HG02571 (cell line): ENCODE data around the gene FSIP2.
"Not testable (repeated sequence)": the region's sequence is repeated elsewhere in the genome, so short reads cannot be mapped to it uniquely, and the experiment has no call there.

Experiments
- ATAC-seq: cut with Tn5 transposase; IDR thresholded peaks from one replicate; pipeline ENCODE4 v1.9.1; 2021; ENCODE audit warnings: mild to moderate bottlenecking, moderate library complexity; ENCODE audit not compliant: unreplicated experiment

Gene FSIP2

DNA sequence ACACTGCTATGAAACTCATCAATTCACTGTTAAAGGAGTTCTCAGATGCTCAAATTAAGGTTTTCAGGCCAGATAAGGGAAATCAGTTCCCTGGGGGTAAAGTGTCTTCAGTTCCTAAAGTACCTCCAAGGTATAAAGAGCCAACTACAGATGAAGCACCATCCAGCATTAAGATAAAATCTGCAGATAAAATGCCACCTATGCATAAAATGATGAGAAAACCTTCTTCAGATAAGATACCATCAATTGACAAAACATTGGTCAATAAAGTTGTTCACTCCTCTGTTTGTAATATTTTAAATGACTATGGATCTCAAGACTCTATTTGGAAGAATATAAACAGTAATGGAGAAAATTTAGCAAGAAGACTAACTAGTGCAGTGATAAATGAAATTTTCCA, 68.2 kb downstream of the FSIP2 start:
- ATAC-seq = no peak

GRCh38 chr2:185807351-185807750, 68.7 kb downstream of the FSIP2 start:
- ATAC-seq = no peak

DNA sequence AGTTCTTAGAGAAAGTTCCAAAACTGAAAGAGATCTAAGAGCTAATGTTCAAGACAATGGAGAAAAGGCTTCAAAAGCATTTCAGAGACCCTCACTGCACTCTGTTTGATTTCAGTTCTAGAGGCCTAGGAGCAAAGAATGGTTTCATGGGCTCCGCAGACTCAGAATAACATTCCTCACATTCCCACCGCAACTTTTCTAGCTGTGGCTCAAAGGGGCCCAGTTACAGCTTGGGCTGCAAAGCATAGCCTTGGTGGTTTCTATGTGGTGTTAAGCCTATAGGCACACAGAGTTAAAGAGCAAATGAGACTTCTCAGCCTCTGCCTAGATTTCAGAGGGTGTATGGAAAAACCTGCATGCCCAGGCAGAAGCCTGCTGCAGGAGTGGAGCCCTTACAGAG, 73.0 kb downstream of the FSIP2 start:
- ATAC-seq = no peak

- ATAC-seq = no peak
These were observed 75.1 kb downstream of the FSIP2 start for GRCh38 chr2:185813707-185814106.

DNA sequence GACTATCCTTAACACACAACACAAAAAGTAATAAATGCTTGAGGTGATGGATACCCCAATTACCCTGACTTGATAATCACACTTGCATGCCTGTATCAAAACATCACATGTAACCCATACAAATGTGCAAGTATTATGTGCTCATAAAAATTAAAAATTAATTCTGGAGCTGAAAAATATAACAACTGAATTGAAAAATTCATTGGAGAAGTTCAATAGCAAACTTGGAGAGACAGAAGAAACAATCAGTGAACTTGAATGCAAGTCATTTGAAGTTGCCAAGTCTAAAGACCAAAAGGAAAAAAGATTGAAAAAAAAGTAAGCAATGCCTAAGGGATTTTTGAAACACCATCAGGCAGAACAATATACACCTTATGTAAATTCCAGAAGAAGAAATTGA, 79.4 kb downstream of the FSIP2 start:
- ATAC-seq = no peak

GRCh38 chr2:185821467-185821866, 82.9 kb downstream of the FSIP2 start:
- ATAC-seq = no peak

GRCh38 chr2:185823773-185824172, 85.2 kb downstream of the FSIP2 start:
- no peak for ATAC-seq

DNA sequence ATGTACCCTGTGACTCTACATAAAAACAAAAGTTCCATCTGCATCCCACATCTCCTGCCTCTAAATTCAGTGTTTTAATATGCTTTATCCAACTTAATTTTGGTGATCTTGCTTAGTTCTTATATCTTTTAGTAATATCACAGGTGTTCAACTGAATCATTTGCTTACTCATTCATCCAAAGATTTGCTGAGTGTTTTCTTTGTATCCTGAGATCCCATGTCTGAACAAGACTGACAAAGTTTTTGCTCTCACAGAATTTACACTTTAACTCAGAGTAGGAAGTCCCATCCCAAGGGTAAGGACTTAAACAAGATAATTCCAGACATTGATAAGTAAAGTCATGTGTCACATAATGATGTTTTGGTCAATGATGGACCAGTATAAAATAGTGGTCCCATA, 87.0 kb downstream of the FSIP2 start:
- no peak for ATAC-seq

DNA sequence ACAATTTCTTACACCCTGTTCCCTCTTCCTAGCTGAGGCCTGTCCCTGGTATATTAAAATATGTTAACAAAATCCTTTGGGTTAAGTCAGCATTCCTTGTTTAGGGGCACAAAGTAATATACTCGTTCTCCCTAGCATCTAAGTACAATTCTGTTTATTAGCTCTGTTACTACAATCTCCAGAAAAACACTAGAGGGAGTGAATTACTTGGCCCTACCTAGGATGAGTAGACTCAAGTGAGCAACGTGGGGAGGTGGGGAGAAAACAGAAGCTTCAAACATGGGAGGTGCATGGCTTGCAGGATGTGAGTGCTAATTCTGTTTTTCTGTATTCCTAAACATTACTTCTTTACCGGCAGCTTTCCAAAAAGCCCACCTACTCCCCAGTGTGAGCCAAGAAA, 89.7 kb downstream of the FSIP2 start:
- ATAC-seq = no peak

- ATAC-seq = no peak
These were observed 95.3 kb downstream of the FSIP2 start for GRCh38 chr2:185833864-185834263.

DNA sequence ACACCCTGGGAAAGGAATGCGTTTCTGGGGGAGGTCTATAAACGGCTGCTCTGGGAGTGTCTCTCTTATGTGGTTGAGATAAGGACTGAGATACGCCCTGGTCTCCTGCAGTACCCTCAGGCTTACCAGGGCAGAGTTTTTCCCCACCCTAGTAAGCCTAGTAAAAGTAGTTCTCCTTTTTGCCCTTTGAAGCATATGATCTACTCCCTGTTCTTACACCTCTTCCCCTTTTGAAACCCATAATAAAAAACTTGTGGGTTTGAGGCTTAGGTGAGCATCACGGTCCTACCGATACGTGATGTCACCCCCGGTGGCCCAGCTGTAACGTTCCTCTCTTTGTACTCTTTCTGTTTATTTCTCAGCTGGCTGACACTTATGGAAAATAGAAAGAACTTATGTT, 97.4 kb downstream of the FSIP2 start:
- no peak for ATAC-seq

- ATAC-seq = no peak
These were observed 116.3 kb downstream of the FSIP2 start for GRCh38 chr2:185854885-185855284.

GRCh38 chr2:185857691-185858090, 119.1 kb downstream of the FSIP2 start:
- no peak for ATAC-seq

DNA sequence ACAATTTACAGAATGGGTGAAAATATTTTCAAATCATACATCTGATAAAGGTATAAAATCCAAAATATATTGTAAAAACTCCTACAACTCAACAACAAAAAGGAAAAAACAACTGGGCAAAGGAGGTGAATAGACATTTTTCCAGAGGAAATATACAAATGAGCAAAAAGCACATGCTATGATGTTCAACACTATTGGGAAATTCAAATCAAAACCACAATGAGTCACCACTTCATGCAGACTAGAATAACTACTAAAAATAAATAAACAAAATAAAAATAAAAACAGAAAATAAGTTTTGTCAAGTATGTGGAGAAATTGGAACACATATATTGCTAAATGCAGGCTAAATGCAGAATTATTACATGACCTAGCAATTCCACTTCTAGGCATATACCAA, 120.9 kb downstream of the FSIP2 start:
- ATAC-seq = no peak

DNA sequence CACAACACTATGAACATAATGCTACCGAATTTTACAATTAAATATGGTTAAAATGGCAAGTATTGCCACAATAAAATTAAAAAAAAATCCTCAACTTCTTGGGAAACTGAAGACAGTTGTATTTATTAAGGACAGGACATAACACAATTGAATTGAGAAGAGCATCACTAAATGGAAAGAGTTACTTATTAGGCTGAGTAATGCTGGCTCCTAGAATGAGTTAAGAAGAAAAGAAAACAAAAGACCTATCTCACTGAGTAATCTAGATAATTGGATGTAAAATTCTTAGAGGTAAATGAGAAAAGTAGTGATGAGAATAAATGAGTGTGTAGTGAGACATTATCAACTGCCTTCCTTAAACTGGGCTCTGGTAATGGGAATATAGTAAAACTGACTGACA, 121.7 kb downstream of the FSIP2 start:
- ATAC-seq = no peak

- ATAC-seq = no peak
These were observed 124.2 kb downstream of the FSIP2 start for GRCh38 chr2:185862657-185863398.

- ATAC-seq = not testable (repeated sequence)
These were observed 126.1 kb downstream of the FSIP2 start for GRCh38 chr2:185864468-185865260.

- no peak for ATAC-seq
These were observed 136.7 kb downstream of the FSIP2 start for GRCh38 chr2:185875136-185875931.

DNA sequence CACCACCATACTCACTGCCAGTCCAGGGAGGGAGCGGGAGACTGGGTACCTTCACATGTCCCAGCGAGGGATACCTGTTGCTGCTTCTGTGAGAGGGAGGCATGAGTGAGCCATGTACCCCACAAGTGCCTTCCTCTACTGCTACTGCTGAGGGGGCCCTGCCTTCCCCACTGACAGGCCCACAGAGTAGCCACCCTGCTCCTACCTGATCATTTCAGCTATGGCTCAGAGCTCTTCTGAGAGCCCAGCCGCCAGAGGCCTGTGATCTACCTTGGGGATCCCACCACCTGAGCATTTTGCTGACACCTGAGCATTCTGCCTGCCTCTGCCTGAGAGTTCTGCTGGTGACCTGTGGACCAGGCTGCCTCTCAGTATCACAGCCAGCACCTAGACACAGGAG, 137.6 kb downstream of the FSIP2 start:
- ATAC-seq = no peak

DNA sequence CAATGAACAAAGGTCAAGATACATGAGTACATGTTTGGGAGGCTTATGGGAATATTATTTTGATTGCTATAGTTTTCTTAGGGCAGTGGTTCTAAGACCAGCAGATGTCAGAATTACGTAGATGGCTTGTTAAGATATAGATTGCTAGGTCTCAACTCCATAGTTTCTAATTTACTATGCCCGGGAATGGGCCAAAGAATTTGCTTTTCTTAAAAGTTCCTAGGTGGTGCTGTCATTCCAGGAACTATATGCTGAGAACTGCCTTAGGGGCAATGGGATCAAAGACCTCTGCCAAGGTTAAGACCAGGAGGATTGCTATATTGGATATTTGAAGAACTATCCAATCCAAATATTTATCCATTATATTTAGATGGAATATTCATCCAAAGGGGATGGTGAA, 141.8 kb downstream of the FSIP2 start:
- ATAC-seq = no peak
